GM12878 (cell line): Measurements from ENCODE around the gene TMEM53.

Experiments
- BACH1 ChIP-seq: fragments of 450-650 bp; IDR thresholded peaks from 2 replicates; pipeline ENCODE4 v1.6.1; 2017; ENCODE audit warnings: mild to moderate bottlenecking, borderline replicate concordance
- CBX3 ChIP-seq: fragments of 200-600 bp; sonication (generic); IDR thresholded peaks from 2 replicates; pipeline ENCODE4 v1.6.1; 2016; ENCODE audit warnings: low read depth, borderline replicate concordance
- CEBPZ ChIP-seq: fragments of 150-350 bp; IDR thresholded peaks from 2 replicates; pipeline ENCODE4 v1.6.1; 2016; ENCODE audit warnings: low read depth, low read length
- CTCF ChIP-seq, 3 experiments: IDR thresholded peaks in 2 of 3; conservative IDR thresholded peaks in 1 of 3; 2 replicates each; pipeline ENCODE4 v1.5.1; 2011; ENCODE audit warnings: low read depth in 3 of 3, low read length in 3 of 3, mild to moderate bottlenecking in 3 of 3, control low read depth in 2 of 3, moderate library complexity in 2 of 3, inconsistent platforms in 1 of 3, mixed read lengths in 1 of 3; ENCODE audit not compliant: control insufficient read depth in 2 of 3, insufficient read depth in 1 of 3; ENCODE audit errors: extremely low read depth in 1 of 3
- GABPA ChIP-seq: IDR thresholded peaks from 2 replicates; pipeline ENCODE4 v1.6.1; 2014; ENCODE audit warnings: antibody characterized with exemption, low read depth, mild to moderate bottlenecking, inconsistent platforms
- HDGF ChIP-seq: fragments of 450-650 bp; IDR thresholded peaks from 2 replicates; pipeline ENCODE4 v1.6.1; 2016; ENCODE audit warnings: antibody characterized with exemption
- POLR2A ChIP-seq: IDR thresholded peaks from 2 replicates; pipeline ENCODE4 v1.6.1; 2011; ENCODE audit warnings: low read depth, mild to moderate bottlenecking, low read length
- RFX5 ChIP-seq: IDR thresholded peaks from 2 replicates; pipeline ENCODE4 v1.6.1; 2011; ENCODE audit warnings: low read depth, low read length, improper control_type of control experiment

- TF ChIP-seq CTCF (IDR thresholded peaks at IDR 0.05 in 2 of 3, conservative IDR thresholded peaks at IDR 0.05 in 1 of 3; ENCODE audit: control insufficient read depth in 2 of 3, extremely low read depth in 1 of 3, insufficient read depth in 1 of 3, low read depth in 3 of 3, low read length in 3 of 3) (no peak), HDGF (no peak), POLR2A (no peak), CBX3 (no peak), RFX5 (no peak), GABPA (no peak), CEBPZ (no peak), BACH1 (no peak)
Observed at GRCh38 chr1:44609768-44610526, 64.3 kb downstream of the TMEM53 start.
